ENCODE measurements around the gene ARHGEF1.

Gene ARHGEF1

GRCh38 chr19:41924151-41925145 is 41.5 kb downstream of the ARHGEF1 start (continued):
- TF ChIP-seq ZNF639 (tag by site-specific recombination; IDR thresholded peaks at IDR 0.05) (no peak), ZNF544 (tag by site-specific recombination; IDR thresholded peaks at IDR 0.05) (no peak), ZNF621 (tag by site-specific recombination; IDR thresholded peaks at IDR 0.05) (no peak), ZNF23 (tag by site-specific recombination; IDR thresholded peaks at IDR 0.05; ENCODE audit: borderline replicate concordance) (no peak), ZNF473 (tag by site-specific recombination; IDR thresholded peaks at IDR 0.05) (no peak), ZNF24 (tag by site-specific recombination; IDR thresholded peaks at IDR 0.05) (0 out of 2 replicates have a peak, but pooled peaks have one; percentile 37), ZNF416 (tag by site-specific recombination; IDR thresholded peaks at IDR 0.05) (no peak), KLF7 (tag by site-specific recombination; IDR thresholded peaks at IDR 0.05; ENCODE audit: borderline replicate concordance) (no peak), ZNF670 (tag by site-specific recombination; IDR thresholded peaks at IDR 0.05; ENCODE audit: low read depth) (no peak), ZNF169 (tag by site-specific recombination; IDR thresholded peaks at IDR 0.05) (0 out of 2 replicates have a peak, but pooled peaks have one; percentile 23), EGR2 (tag by site-specific recombination; IDR thresholded peaks at IDR 0.05; ENCODE audit: low read depth) (no peak), ZNF133 (tag by site-specific recombination; IDR thresholded peaks at IDR 0.05) (no peak), WT1 (tag by site-specific recombination; IDR thresholded peaks at IDR 0.05) (no peak), ZBTB26 (tag by site-specific recombination; optimal IDR thresholded peaks at IDR 0.05) (no peak), KLF8 (tag by site-specific recombination; IDR thresholded peaks at IDR 0.05) (peak; percentile 37; the same call in 1 of the 2 replicates), GFI1B (tag by site-specific recombination; IDR thresholded peaks at IDR 0.05) (no peak), ZNF366 (tag by site-specific recombination; conservative IDR thresholded peaks at IDR 0.05) (no peak), ZNF121 (tag by site-specific recombination; IDR thresholded peaks at IDR 0.05) (0 out of 2 replicates have a peak, but pooled peaks have one; percentile 14), ZEB2 (tag by site-specific recombination; IDR thresholded peaks at IDR 0.05) (peak; percentile 93), ZNF221 (tag by site-specific recombination; IDR thresholded peaks at IDR 0.05; ENCODE audit: borderline replicate concordance) (no peak), ZNF350 (tag by site-specific recombination; IDR thresholded peaks at IDR 0.05) (no peak), ZNF660 (tag by site-specific recombination; IDR thresholded peaks at IDR 0.05) (no peak), ZNF239 (tag by site-specific recombination; IDR thresholded peaks at IDR 0.05) (no peak), MYNN (tag by site-specific recombination; IDR thresholded peaks at IDR 0.05; ENCODE audit: borderline replicate concordance) (no peak), SCRT1 (tag by site-specific recombination; IDR thresholded peaks at IDR 0.05; ENCODE audit: borderline replicate concordance) (peak; percentile 98), ZNF391 (tag by site-specific recombination; IDR thresholded peaks at IDR 0.05; ENCODE audit: borderline replicate concordance, low read depth) (no peak), PRDM4 (tag by site-specific recombination; IDR thresholded peaks at IDR 0.05) (peak; percentile 32; the same call in 1 of the 2 replicates), ZBTB17 (tag by site-specific recombination; IDR thresholded peaks at IDR 0.05) (no peak), ZNF341 (tag by site-specific recombination; IDR thresholded peaks at IDR 0.05; ENCODE audit: low read depth) (no peak), MEIS1 (CRISPR knock-in tag; IDR thresholded peaks at IDR 0.05; ENCODE audit: borderline replicate concordance) (no peak), RBAK (tag by site-specific recombination; IDR thresholded peaks at IDR 0.05) (no peak)
- TF ChIP-seq, protein P1, sequence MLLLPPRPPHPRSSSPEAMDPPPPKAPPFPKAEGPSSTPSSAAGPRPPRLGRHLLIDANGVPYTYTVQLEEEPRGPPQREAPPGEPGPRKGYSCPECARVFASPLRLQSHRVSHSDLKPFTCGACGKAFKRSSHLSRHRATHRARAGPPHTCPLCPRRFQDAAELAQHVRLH (tag by site-specific recombination; IDR thresholded peaks at IDR 0.05) = peak; percentile 87
- TF ChIP-seq, protein P2, sequence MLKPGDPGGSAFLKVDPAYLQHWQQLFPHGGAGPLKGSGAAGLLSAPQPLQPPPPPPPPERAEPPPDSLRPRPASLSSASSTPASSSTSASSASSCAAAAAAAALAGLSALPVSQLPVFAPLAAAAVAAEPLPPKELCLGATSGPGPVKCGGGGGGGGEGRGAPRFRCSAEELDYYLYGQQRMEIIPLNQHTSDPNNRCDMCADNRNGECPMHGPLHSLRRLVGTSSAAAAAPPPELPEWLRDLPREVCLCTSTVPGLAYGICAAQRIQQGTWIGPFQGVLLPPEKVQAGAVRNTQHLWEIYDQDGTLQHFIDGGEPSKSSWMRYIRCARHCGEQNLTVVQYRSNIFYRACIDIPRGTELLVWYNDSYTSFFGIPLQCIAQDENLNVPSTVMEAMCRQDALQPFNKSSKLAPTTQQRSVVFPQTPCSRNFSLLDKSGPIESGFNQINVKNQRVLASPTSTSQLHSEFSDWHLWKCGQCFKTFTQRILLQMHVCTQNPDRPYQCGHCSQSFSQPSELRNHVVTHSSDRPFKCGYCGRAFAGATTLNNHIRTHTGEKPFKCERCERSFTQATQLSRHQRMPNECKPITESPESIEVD (tag by site-specific recombination; IDR thresholded peaks at IDR 0.05) = no peak
